Caco-2 (cell line): ENCODE data around the gene TTC13. TPM values are rescaled to one million over a fixed set of nuclear protein-coding genes. Genes with fewer than 3 reads are reported as not detected.

ENCODE experiments used
- BruUV-seq: library from RNA; stranded (reverse); fragments of 400-500 nt; replicated peaks from 2 replicates; lab custom pipeline; 2021; lab: Mats Ljungman, UMichigan
- CTCF ChIA-PET: fragments of 300-600 bp; sonication (Branson Sonifier 250); formaldehyde crosslinking; loops from one replicate; lab custom pipeline; 2022; ENCODE audit warnings: antibody characterized with exemption; lab: Charles Lee
- POLR2A ChIA-PET: fragments of 300-600 bp; sonication (Branson Sonifier 250); formaldehyde crosslinking; loops from one replicate; lab custom pipeline; 2022; ENCODE audit warnings: antibody characterized with exemption; lab: Charles Lee
- DNase-seq, 2 experiments: peaks; one replicate each; pipeline versions ENCODE4 v3.0.0 to v3.0.0-alpha.2; 2020 to 2022
- H3K27me3 ChIP-seq: replicated peaks from 2 replicates; pipeline ENCODE4 v1.6.0; 2011; ENCODE audit warnings: low read length; ENCODE audit not compliant: control insufficient read depth, insufficient read depth
- H3K36me3 ChIP-seq: 2 replicates; pipeline ENCODE4 v1.5.1; 2011; ENCODE audit warnings: low read length; ENCODE audit not compliant: control insufficient read depth, insufficient read depth
- H3K4me1 ChIP-seq: fragments of 250-450 bp; sonication (Bioruptor Pico); 2 replicates; pipeline ENCODE4 v1.5.1; 2020; ENCODE audit warnings: mild to moderate bottlenecking
- H3K4me3 ChIP-seq: 2 replicates; pipeline ENCODE4 v1.5.1; 2011; ENCODE audit warnings: low read depth, mild to moderate bottlenecking, control low read depth, low read length
- H3K9me3 ChIP-seq: fragments of 250-450 bp; sonication (Bioruptor Pico); 2 replicates; pipeline ENCODE4 v1.5.1; 2020; ENCODE audit warnings: mild to moderate bottlenecking, moderate library complexity
- H3K27ac Mint-ChIP-seq: one replicate; pipeline ENCODE4 v1.8.0; 2022; ENCODE audit warnings: mixed read lengths; ENCODE audit not compliant: unreplicated experiment
- H3K27me3 Mint-ChIP-seq: one replicate; pipeline ENCODE4 v1.8.0; 2022; ENCODE audit warnings: mixed read lengths; ENCODE audit not compliant: insufficient read depth, unreplicated experiment
- H3K36me3 Mint-ChIP-seq: one replicate; pipeline ENCODE4 v1.8.0; 2022; ENCODE audit warnings: mild to moderate bottlenecking, mixed read lengths; ENCODE audit not compliant: insufficient read depth, unreplicated experiment
- H3K4me1 Mint-ChIP-seq: one replicate; pipeline ENCODE4 v1.8.0; 2022; ENCODE audit warnings: low read depth, mixed read lengths; ENCODE audit not compliant: unreplicated experiment
- H3K4me3 Mint-ChIP-seq: one replicate; pipeline ENCODE4 v1.8.0; 2022; ENCODE audit warnings: mild to moderate bottlenecking, moderate library complexity, mixed read lengths; ENCODE audit not compliant: unreplicated experiment
- H3K9me3 Mint-ChIP-seq: one replicate; pipeline ENCODE4 v1.8.0; 2022; ENCODE audit warnings: mixed read lengths; ENCODE audit not compliant: unreplicated experiment
- intact Hi-C: fragments of 100-400 bp; cut with micrococcal nuclease; formaldehyde crosslinking; loops from one replicate; pipeline ENCODE4 v1.10.0; 2022; ENCODE audit not compliant: unreplicated experiment
- total RNA-seq: library from RNA; stranded (reverse); gene quantifications from 2 replicates; pipeline ENCODE4 v1.2.3, GENCODE V29; 2022
- TF ChIP-seq, protein P1 (sequence below), 2 experiments: fragments of 200-600 bp in 1 of 2; IDR thresholded peaks; 1 replicate in 1 of 2; 2 replicates in 1 of 2; pipeline versions ENCODE4 v1.5.1 to v1.8.0; 2011 to 2022; ENCODE audit warnings: antibody characterized with exemption in 1 of 2, control low read depth in 1 of 2, inconsistent platforms in 1 of 2, low read depth in 1 of 2, low read length in 1 of 2, mild to moderate bottlenecking in 1 of 2, moderate library complexity in 1 of 2; ENCODE audit not compliant: insufficient read depth in 1 of 2, severe bottlenecking in 1 of 2, unreplicated experiment in 1 of 2

Gene TTC13
- total RNA-seq, 1 experiment from 2014 or later: 57.6 TPM

GRCh38 chr1:231001892-231002291 lies 23.2 kb upstream of the TTC13 start:
- ChIA-PET CTCF (no interaction called here), POLR2A (no interaction called here)
- no peaks in the 10 kb centered on the region; the same call in 1 of the 2 replicates for H3K36me3 ChIP-seq
- H3K4me3 ChIP-seq: no peak overlapping the region
- Mint-ChIP-seq H3K27ac (no peak overlapping the region), H3K36me3 (no peaks in the 10 kb centered on the region), H3K4me1 (no peaks in the 10 kb centered on the region), H3K9me3 (peaks cover 33% of the 10 kb centered on the region), H3K4me3 (no peak overlapping the region), H3K27me3 (no peaks in the 10 kb centered on the region)
- no peaks in the 10 kb centered on the region for H3K4me1 ChIP-seq
- DNase-seq: no peak
- no TSS peak for BruUV-seq
- peaks cover 18% of the 10 kb centered on the region; the same call in 1 of the 2 replicates for H3K9me3 ChIP-seq
- intact Hi-C loops: no loop called here
- TF ChIP-seq, protein P1, sequence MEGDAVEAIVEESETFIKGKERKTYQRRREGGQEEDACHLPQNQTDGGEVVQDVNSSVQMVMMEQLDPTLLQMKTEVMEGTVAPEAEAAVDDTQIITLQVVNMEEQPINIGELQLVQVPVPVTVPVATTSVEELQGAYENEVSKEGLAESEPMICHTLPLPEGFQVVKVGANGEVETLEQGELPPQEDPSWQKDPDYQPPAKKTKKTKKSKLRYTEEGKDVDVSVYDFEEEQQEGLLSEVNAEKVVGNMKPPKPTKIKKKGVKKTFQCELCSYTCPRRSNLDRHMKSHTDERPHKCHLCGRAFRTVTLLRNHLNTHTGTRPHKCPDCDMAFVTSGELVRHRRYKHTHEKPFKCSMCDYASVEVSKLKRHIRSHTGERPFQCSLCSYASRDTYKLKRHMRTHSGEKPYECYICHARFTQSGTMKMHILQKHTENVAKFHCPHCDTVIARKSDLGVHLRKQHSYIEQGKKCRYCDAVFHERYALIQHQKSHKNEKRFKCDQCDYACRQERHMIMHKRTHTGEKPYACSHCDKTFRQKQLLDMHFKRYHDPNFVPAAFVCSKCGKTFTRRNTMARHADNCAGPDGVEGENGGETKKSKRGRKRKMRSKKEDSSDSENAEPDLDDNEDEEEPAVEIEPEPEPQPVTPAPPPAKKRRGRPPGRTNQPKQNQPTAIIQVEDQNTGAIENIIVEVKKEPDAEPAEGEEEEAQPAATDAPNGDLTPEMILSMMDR (IDR thresholded peaks at IDR 0.05; ENCODE audit: insufficient read depth in 1 of 2, low read depth in 1 of 2, low read length in 1 of 2, severe bottlenecking in 1 of 2, unreplicated experiment in 1 of 2): no peak
- H3K27me3 ChIP-seq: no peaks in the 10 kb centered on the region

- TF ChIP-seq, protein P1 (IDR thresholded peaks at IDR 0.05; ENCODE audit: insufficient read depth in 1 of 2, low read depth in 1 of 2, low read length in 1 of 2, severe bottlenecking in 1 of 2, unreplicated experiment in 1 of 2): no peak
- CTCF ChIA-PET: no interaction called here
- DNase-seq: no peak
- POLR2A ChIA-PET: no interaction called here
- H3K4me1 Mint-ChIP-seq: no peaks in the 10 kb centered on the region
- no peaks in the 10 kb centered on the region for H3K36me3 Mint-ChIP-seq
- no peaks in the 10 kb centered on the region for H3K4me1 ChIP-seq
- H3K27ac Mint-ChIP-seq: no peak overlapping the region
- peaks cover 25% of the 10 kb centered on the region for H3K9me3 Mint-ChIP-seq
- H3K36me3 ChIP-seq: no peaks in the 10 kb centered on the region; the same call in 1 of the 2 replicates
- BruUV-seq: no TSS peak
- H3K9me3 ChIP-seq: peaks cover 10% of the 10 kb centered on the region; the same call in 1 of the 2 replicates
- no peak overlapping the region for H3K4me3 Mint-ChIP-seq
- H3K27me3 Mint-ChIP-seq: no peaks in the 10 kb centered on the region
- H3K27me3 ChIP-seq: no peaks in the 10 kb centered on the region
- no peak overlapping the region for H3K4me3 ChIP-seq
- intact Hi-C loops: no loop called here
Observed at GRCh38 chr1:231000639-231001038, 22.0 kb upstream of the TTC13 start.

- H3K27me3 Mint-ChIP-seq: no peaks in the 10 kb centered on the region
- intact Hi-C loops: no loop called here
- no peak overlapping the region for H3K27ac Mint-ChIP-seq
- Histone ChIP-seq H3K36me3 (no peaks in the 10 kb centered on the region; the same call in 1 of the 2 replicates), H3K4me3 (no peak overlapping the region), H3K9me3 (0 out of 2 replicates have a peak, but pooled peaks cover 8% of the 10 kb centered on the region), H3K27me3 (no peaks in the 10 kb centered on the region), H3K4me1 (no peaks in the 10 kb centered on the region)
- H3K4me3 Mint-ChIP-seq: no peak overlapping the region
- BruUV-seq: no TSS peak
- no peaks in the 10 kb centered on the region for H3K36me3 Mint-ChIP-seq
- TF ChIP-seq, protein P1 (IDR thresholded peaks at IDR 0.05; ENCODE audit: insufficient read depth in 1 of 2, low read depth in 1 of 2, low read length in 1 of 2, severe bottlenecking in 1 of 2, unreplicated experiment in 1 of 2): no peak
- ChIA-PET CTCF (no interaction called here), POLR2A (no interaction called here)
- DNase-seq: no peak
- peaks cover 21% of the 10 kb centered on the region for H3K9me3 Mint-ChIP-seq
- H3K4me1 Mint-ChIP-seq: no peaks in the 10 kb centered on the region
Observed at GRCh38 chr1:231000201-231000600, 21.5 kb upstream of the TTC13 start.
